Measurements from ENCODE around the gene CPAMD8. TPM values are rescaled to one million over a fixed set of nuclear protein-coding genes. Genes with fewer than 3 reads are reported as not detected.
"Not testable (repeated sequence)": the region's sequence is repeated elsewhere in the genome, so short reads cannot be mapped to it uniquely, and the experiment has no call there.

Gene CPAMD8
- total RNA-seq, 1 donor from 2014 or later: 16.3 TPM

- no peaks in the 10 kb centered on the region for H3K36me3 ChIP-seq
- no peak overlapping the region for H3K27ac Mint-ChIP-seq
- no peaks in the 10 kb centered on the region for H3K4me1 ChIP-seq
- H3K4me2 ChIP-seq: no peak overlapping the region
- no peaks in the 10 kb centered on the region for H3F3A ChIP-seq (ENCODE audit: low read depth)
- peaks cover 5% of the 10 kb centered on the region for H3K36me3 Mint-ChIP-seq
- no peak for TF ChIP-seq CTCF (IDR thresholded peaks at IDR 0.05)
- no peak for TF ChIP-seq EZH2 (IDR thresholded peaks at IDR 0.05)
- no peak for TF ChIP-seq EZH2phosphoT487 (IDR thresholded peaks at IDR 0.05)
- peaks cover 4% of the 10 kb centered on the region for H3K27me3 Mint-ChIP-seq (ENCODE audit: insufficient read depth, low read depth)
- H3K27ac ChIP-seq: no peak overlapping the region
- no peak overlapping the region for H3K4me3 ChIP-seq
- no peak overlapping the region for H2AFZ ChIP-seq (replicated peaks)
- H3K9me3 Mint-ChIP-seq: peaks cover 3% of the 10 kb centered on the region
- H3K4me3 Mint-ChIP-seq: no peak overlapping the region
- no peaks in the 10 kb centered on the region for H4K20me1 ChIP-seq (ENCODE audit: low read depth)
- DNase-seq (ENCODE audit: low spot score): no peak
- no peaks in the 10 kb centered on the region for H3K9me3 ChIP-seq (ENCODE audit: low read depth)
- H3K4me1 Mint-ChIP-seq: no peaks in the 10 kb centered on the region
- no peaks in the 10 kb centered on the region for H3K79me2 ChIP-seq (ENCODE audit: low read depth)
- no peaks in the 10 kb centered on the region for H3K27me3 ChIP-seq
- H3K9ac ChIP-seq: no peak overlapping the region
Measured at GRCh38 chr19:16943942-16944625, 82.5 kb downstream of the CPAMD8 start.

- not testable (repeated sequence) for H3F3A ChIP-seq (ENCODE audit: low read depth); H3K4me3 ChIP-seq; H3K36me3 Mint-ChIP-seq; H4K20me1 ChIP-seq (ENCODE audit: low read depth); H3K4me1 Mint-ChIP-seq; H3K79me2 ChIP-seq (ENCODE audit: low read depth); H3K4me3 Mint-ChIP-seq; H3K9me3 ChIP-seq (ENCODE audit: low read depth); H2AFZ ChIP-seq (replicated peaks); H3K9me3 Mint-ChIP-seq; H3K9ac ChIP-seq; H3K27ac Mint-ChIP-seq; DNase-seq (ENCODE audit: low spot score); H3K27me3 ChIP-seq; H3K4me2 ChIP-seq; H3K27ac ChIP-seq; H3K4me1 ChIP-seq; H3K27me3 Mint-ChIP-seq (ENCODE audit: insufficient read depth, low read depth); H3K36me3 ChIP-seq
Measured at GRCh38 chr19:16943090-16943489, 83.5 kb downstream of the CPAMD8 start.

- Mint-ChIP-seq H3K36me3 (peaks cover 5% of the 10 kb centered on the region), H3K9me3 (peaks cover 3% of the 10 kb centered on the region), H3K27ac (no peak overlapping the region), H3K4me1 (no peaks in the 10 kb centered on the region), H3K4me3 (no peak overlapping the region), H3K27me3 (ENCODE audit: insufficient read depth, low read depth) (peaks cover 4% of the 10 kb centered on the region)
- Histone ChIP-seq H3K4me2 (no peak overlapping the region), H3K4me3 (no peak overlapping the region), H3K27ac (no peak overlapping the region), H4K20me1 (ENCODE audit: low read depth) (no peaks in the 10 kb centered on the region), H3K79me2 (ENCODE audit: low read depth) (no peaks in the 10 kb centered on the region), H2AFZ (replicated peaks) (no peak overlapping the region), H3K9me3 (ENCODE audit: low read depth) (no peaks in the 10 kb centered on the region), H3F3A (ENCODE audit: low read depth) (no peaks in the 10 kb centered on the region), H3K9ac (no peak overlapping the region), H3K36me3 (no peaks in the 10 kb centered on the region), H3K4me1 (no peaks in the 10 kb centered on the region), H3K27me3 (no peaks in the 10 kb centered on the region)
- no peak for DNase-seq (ENCODE audit: low spot score)
- TF ChIP-seq EZH2 (IDR thresholded peaks at IDR 0.05) (no peak), CTCF (IDR thresholded peaks at IDR 0.05) (no peak), EZH2phosphoT487 (IDR thresholded peaks at IDR 0.05) (no peak)
Measured at GRCh38 chr19:16942583-16942982, 84.0 kb downstream of the CPAMD8 start.

DNA sequence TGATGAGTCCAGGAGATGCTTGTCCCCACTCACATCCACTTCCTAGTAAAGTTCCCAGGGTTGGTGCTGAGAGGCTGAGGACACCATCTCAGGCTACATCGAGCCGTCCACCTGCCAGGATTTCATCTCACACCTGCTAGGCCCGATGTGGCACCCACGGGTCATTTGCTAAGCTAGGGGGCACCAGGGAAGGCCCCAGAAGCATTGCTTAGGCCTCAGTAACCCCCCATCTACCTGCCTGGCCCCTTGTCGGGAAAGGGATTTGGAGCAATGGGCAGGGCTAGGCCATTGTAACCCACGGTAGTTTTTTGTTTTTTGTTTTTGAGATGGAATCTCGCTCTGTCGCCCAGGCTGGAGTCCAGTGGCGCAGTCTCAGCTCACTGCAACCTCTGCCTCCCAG, 86.0 kb downstream of the CPAMD8 start:
- peaks cover 4% of the 10 kb centered on the region for H3K27me3 Mint-ChIP-seq (ENCODE audit: insufficient read depth, low read depth)
- TF ChIP-seq EZH2phosphoT487 (IDR thresholded peaks at IDR 0.05) (no peak), CTCF (IDR thresholded peaks at IDR 0.05) (no peak), EZH2 (IDR thresholded peaks at IDR 0.05) (no peak)

DNA sequence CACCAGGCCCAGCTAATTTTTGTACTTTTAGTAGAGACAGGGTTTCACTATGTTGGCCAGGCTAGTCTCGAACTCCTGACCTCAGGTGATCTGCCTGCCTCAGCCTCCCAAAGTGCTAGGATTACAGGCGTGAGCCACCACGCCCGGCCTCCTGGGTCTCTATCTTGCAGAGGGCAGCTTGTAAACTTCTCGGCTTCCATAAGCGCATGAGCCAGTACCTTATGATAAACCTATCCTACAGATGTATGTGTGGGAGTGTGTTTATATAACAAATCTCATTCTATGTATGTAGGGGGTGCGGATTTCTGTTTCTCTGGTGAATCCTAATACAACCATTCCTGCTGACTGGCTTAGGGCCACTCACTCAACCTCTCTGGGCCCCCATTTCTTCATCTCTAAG, 86.5 kb downstream of the CPAMD8 start:
- H3K4me3 ChIP-seq; H4K20me1 ChIP-seq (ENCODE audit: low read depth); H3F3A ChIP-seq (ENCODE audit: low read depth); H3K27ac ChIP-seq; H3K79me2 ChIP-seq (ENCODE audit: low read depth); DNase-seq (ENCODE audit: low spot score); H3K36me3 ChIP-seq; H3K4me1 ChIP-seq; H2AFZ ChIP-seq (replicated peaks); H3K9me3 Mint-ChIP-seq; H3K27me3 Mint-ChIP-seq (ENCODE audit: insufficient read depth, low read depth); H3K4me1 Mint-ChIP-seq; H3K9me3 ChIP-seq (ENCODE audit: low read depth); H3K27ac Mint-ChIP-seq; H3K9ac ChIP-seq; H3K4me2 ChIP-seq; H3K4me3 Mint-ChIP-seq; H3K36me3 Mint-ChIP-seq; H3K27me3 ChIP-seq: not testable (repeated sequence)

More for the DNA sequence above, 86.0 kb downstream of the CPAMD8 start:
- Histone ChIP-seq H3K79me2 (ENCODE audit: low read depth) (no peaks in the 10 kb centered on the region), H3K4me3 (no peak overlapping the region), H3K27ac (no peak overlapping the region), H2AFZ (replicated peaks) (no peak overlapping the region), H3K4me1 (no peaks in the 10 kb centered on the region), H3F3A (ENCODE audit: low read depth) (no peaks in the 10 kb centered on the region), H4K20me1 (ENCODE audit: low read depth) (no peaks in the 10 kb centered on the region), H3K4me2 (no peak overlapping the region), H3K27me3 (no peaks in the 10 kb centered on the region), H3K9ac (no peak overlapping the region), H3K9me3 (ENCODE audit: low read depth) (no peaks in the 10 kb centered on the region), H3K36me3 (no peaks in the 10 kb centered on the region)
- H3K27ac Mint-ChIP-seq: no peak overlapping the region
- H3K9me3 Mint-ChIP-seq: no peaks in the 10 kb centered on the region
- no peaks in the 10 kb centered on the region for H3K36me3 Mint-ChIP-seq
- no peaks in the 10 kb centered on the region for H3K4me1 Mint-ChIP-seq
- no peak for DNase-seq (ENCODE audit: low spot score)
- no peak overlapping the region for H3K4me3 Mint-ChIP-seq
